Skin epidermis (tissue), 12 donors: Measurements from ENCODE around the gene CELF2.

Experiments
- H3K27ac ChIP-seq, 21 experiments: fragments of 200-600 bp; sonication (generic) in 11 of 21; one replicate each; pipeline ENCODE4 v1.5.0; 2020; ENCODE audit warnings: mild to moderate bottlenecking in 3 of 21, inconsistent platforms in 2 of 21, moderate library complexity in 2 of 21
- H3K4me3 ChIP-seq, 7 experiments: fragments of 200-600 bp; sonication (generic) in 2 of 7; one replicate each; pipeline ENCODE4 v1.5.0; 2020; ENCODE audit warnings: inconsistent platforms in 2 of 7, mild to moderate bottlenecking in 2 of 7, moderate library complexity in 1 of 7

The CELF2 gene

DNA sequence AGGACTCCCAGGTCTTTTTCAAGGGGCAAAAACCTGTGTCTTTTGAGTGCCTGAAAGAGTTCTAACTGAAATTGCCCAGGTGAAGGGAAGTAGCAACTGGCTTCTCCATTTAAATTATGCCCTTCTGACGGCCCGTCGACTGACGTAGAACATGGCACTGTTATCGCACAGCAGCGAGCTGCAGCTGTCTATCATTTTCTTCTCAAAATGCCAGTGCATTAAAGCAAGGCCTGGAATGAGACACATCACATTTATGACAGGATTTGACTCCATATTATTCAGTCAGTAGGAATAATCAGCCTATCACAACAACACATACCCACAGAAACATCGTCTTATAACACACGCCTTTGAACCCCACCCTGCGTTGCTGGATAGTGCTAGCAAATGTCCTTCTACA, 69.7 kb downstream of the CELF2 start:
- H3K27ac ChIP-seq = no peak overlapping the region
- H3K4me3 ChIP-seq = no peak overlapping the region

DNA sequence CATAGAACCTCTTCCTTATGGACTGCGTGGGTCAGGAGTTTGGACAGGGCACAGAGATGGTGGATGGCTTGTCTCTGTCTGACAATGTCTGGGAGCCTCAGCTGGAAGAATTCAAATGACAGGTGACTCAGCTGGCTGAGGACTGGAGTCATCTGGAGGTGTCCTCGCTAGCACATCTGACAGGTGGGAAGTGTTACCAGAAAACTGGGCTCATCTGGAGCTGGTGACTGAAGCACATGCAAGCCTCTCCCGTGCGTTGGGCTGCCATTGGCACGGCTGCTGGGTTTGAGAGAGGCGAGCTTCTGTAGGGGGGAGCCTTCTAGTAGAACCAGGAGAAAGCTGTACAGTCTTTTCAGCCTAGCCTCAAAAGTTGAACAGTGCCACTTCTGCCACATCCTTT, 71.0 kb downstream of the CELF2 start:
- H3K27ac ChIP-seq = no peak overlapping the region
- H3K4me3 ChIP-seq = no peak overlapping the region

DNA sequence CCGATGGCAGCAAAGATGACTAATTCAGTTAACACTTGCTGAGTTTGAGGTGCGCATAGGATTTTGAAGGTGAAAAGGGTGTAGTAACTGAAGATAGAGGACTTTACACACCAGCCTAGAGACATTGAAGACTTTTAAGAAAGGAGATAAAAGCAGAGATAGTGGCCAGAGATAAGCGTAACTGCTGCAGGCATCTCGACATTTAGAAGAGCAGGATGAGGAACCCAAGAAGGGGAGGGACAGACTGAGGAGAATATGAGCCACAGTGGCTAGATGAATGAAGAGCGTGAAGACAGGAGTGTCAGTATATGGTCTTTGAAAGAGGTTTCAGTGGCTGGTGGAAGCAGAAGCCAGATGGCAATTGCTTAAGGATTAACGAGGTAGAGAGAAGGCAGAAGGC, 71.6 kb downstream of the CELF2 start:
- H3K4me3 ChIP-seq = no peak overlapping the region
- no peak overlapping the region for H3K27ac ChIP-seq

DNA sequence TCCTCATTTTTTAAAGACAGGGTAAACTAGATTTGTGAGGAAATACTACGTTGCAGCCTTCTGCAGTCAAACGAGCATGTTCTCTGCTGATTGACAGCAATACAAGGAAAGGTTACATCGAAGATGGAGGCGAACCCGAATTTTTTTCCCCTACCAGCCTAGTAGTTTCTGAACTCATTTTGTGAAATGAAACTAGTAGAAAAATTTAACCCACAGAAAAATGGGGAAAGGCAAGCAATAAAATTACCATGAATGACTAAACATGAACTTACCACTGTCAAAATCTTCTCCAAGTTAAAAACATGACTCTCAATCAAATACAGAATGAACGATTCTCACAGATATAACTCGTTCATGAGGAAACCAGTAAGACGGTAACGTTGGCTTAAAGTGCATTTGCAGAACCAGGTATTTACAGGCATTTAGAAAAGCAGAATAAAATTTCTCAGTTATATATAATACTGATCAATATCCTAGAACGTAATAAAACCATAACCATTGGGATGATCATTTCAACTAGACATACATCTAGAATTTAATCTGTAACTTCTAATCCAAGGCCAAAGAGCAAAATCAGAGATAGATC, 73.9 kb downstream of the CELF2 start:
- Histone ChIP-seq H3K4me3 (no peak overlapping the region), H3K27ac (no peak overlapping the region)

DNA sequence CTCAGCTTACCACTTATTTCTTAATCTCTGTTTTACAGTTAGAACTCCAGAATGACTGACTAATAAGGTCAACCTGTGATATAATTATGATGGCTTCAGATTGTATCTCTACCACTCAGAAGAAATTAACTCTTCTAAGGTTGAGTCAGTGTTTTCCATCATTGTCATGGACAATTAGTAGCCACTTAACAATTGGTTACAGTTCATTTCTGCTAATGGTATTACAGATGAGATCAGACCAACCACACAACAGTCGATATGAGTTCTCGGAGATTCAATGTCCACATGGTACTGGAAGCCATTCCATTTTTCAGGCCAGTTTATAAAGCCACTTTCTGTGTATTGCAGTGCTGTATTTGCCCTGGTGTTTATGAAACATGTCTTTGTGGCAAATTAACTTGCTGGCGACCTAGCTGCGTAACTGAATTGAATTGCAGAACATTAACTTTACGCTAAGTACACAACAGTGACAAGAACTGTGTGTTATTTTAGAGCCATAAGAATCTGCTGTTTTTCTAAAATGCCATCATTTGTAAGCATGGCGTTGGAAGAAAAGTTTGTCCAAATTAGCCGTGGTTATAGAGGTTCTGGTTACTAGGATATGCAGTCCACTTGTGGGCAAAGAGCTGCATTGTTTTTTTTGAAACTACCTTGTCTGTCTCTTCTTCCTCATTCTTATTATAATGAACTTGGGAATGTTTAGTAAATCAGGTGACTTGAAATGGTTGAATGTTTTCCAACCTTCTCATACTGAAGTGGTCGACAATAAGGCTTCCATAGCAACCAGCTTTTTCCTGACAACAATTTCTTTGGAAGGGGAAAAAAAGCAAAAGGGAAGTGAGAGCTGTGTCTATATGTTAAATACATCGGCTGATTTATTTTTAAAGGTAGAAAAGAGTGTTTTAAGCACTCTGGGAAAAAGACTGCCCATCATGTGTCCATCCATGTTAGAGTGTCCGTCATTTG, 76.4 kb downstream of the CELF2 start:
- Histone ChIP-seq H3K27ac (no peak overlapping the region), H3K4me3 (no peak overlapping the region)

DNA sequence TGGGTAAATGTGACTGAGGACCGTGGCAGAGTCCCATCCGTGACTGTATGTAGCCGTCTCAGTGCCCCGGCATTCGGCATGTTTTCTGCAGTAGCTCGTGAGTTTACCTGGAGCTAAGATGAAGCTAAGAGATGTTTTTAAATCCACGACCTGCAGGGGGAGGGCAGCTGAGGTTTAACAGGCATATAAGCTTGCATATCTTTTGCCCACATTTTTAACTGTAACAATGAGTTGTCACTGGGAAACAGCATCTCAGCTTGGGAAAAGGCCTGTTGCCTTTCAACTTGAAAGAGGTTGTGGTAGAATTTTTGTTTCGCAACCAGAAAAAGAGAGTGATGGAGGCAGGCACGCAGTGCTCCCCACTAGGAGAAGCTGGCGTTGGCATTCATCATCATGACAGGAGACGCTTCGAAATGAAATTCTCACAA, 77.7 kb downstream of the CELF2 start:
- Histone ChIP-seq H3K27ac (no peak overlapping the region), H3K4me3 (no peak overlapping the region)

DNA sequence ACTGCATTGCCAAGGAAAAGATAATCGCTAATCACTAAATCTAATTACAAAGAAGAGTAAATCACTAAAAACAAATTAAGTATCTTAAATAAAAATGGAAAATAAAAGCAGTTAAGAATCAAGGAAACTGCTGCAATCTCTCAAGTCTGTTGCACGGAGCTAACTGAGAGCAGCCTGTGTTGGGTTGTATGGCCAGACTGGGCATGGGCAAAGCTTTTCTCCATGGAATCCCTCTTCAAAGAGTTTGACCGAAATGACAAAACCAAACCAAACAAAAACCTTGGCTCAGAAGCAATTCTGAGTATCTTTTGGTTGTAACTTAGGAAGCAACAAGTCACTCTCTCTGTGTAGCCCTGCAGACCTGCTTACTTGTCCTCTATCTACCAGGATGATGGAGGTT, 78.8 kb downstream of the CELF2 start:
- Histone ChIP-seq H3K4me3 (no peak overlapping the region), H3K27ac (no peak overlapping the region)

DNA sequence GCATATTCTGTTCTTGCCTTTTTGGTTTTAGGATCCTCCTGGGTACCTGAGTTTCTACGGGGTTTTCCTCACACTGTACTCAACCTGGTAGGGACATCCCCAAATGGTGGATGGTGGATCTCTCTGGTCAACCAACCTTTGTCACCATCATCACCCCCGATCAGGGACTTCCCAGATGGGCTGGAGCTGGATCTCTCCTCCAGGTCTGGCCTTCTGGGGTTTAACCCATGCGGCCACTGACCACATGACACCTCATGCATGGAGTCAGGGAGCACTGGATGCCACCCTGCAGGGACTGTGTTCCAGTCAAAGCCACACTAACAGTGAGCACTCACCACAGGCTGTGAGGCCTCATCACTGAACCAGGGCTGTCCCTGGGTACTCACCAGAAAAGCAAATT, 80.0 kb downstream of the CELF2 start:
- Histone ChIP-seq H3K4me3 (no peak overlapping the region), H3K27ac (no peak overlapping the region)

DNA sequence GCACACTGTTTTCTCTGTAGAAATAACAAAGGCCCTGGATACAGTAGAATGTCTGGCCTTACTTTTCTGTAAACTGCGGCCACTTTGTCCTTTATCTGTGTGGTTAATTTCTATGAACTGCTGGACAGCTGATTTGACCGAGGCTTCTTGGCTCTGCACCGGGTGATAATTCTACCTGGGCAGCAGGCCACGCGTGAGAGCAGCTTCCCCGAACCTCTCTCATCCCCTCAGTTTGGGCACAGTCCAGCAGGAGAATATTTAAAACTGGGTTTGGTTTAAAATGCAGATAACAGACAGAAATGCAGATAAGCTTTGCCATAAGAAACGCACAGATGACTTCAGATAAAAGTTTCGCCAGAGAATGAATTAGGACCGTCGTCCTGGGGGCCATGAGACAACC, 81.0 kb downstream of the CELF2 start:
- no peak overlapping the region for H3K27ac ChIP-seq

DNA sequence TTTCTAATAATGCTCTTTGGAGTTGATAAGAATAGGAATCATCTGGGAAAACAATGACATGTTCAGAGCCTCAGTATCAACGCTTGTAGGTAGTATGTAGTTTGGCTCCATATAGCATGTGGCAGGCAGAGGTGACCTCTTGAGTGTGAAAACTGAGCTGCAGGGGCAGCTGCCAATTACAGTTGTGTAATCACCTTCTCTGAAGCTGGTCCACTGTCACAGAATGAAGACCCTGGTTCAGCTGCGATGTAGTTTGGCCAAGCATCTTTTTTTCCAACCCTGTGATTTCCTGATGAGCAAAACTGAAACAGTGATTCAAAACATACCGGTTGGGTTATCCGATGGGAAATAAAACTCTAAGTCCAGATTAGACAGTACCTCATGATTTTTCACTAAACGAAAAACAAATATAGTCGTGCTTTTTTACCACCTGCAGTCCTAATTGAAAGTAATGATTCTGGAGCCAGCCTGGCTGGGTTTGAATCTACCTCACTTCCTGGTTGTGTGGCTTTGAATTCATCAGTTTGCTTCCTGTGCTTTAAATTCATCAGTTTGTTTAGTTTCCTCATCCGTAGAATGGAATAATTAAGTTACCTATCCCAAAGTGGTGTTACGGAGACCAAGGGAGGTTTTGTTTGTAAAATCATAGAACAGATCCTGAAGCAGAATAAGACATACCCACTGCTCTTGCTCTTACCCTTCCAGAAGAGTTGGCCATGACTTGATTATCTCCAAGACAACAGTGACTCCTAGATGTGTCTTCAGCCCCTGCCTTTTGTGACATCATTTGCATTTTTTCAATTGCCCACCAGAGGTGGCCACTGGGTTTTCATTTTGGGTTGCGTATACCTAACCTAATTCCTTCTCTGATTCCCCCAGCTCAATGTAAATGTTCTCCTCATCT, 87.4 kb downstream of the CELF2 start:
- Histone ChIP-seq H3K27ac (no peak overlapping the region), H3K4me3 (no peak overlapping the region)

More for the DNA sequence above, 81.0 kb downstream of the CELF2 start:
- H3K4me3 ChIP-seq = no peak overlapping the region

DNA sequence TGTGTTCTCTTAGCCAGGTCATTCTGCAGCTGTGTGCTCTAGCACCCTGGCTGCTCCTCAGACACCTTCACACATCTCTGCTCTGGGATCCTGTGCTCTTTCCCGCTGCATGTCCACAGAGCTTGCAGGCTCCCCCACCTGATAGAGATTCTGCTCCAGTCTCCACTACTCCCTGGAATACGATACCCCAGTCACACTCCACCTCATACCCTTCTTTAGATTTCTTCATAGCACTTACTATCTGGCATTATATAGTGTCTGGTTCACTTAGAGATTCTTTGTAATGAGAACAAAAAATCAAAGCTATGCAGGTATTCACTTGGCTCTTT, 88.0 kb downstream of the CELF2 start:
- Histone ChIP-seq H3K4me3 (no peak overlapping the region), H3K27ac (no peak overlapping the region)

DNA sequence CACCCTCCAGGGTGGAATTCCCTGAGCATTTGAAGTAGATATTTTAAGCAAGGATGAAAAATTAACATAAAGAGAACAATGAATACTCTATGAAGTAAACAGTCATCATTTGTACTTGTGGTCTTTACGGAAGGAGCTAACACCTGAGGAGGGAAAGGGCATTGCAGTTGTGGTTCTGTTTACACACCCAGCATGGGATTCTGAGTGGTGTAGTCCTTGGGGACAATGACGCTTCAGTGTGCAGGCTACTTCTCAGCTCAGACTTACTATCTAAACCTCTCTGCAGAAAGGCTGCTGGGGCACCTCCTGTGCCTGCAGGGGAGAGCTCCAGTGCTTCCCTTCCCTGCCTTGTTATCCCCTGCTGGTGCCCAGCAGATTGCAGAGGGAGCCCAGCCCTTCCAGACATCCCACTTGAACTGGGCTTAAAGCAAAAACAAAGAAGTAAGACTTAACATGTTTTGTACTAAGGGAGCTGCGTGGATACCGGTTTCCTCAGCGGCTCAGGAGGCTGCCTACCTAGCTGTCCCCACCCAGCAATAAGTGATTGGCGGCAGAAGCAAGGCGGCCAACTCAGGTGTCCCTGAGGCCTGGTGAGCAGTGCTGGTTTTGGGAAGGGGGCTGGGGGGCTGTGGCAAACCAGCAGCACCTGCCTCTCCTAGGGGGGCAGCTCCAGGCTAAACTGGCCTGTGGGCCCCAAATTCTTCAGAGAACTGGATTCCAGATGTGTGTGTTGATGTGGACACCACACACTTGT, 89.1 kb downstream of the CELF2 start:
- H3K27ac ChIP-seq = no peak overlapping the region

DNA sequence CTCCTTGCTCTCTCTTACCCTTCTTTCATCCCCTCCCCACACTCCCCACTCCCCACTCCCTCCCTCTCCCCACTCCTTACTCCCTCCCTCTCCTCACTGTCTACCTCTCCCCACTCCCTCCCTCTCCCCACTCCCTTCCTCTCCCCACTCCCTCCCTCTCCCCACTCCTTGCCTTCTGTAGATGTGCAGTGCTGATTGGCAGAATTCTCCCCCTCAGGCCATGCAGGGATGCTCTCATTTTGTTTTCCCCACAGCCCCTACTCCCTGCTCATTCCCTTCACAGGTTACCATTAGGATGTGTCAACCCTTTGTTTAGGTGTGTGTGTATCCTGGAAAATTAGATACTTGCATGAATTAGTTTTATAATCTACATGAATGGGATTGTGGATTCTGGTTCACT, 90.3 kb downstream of the CELF2 start:
- Histone ChIP-seq H3K27ac (no peak overlapping the region), H3K4me3 (no peak overlapping the region)

More for the DNA sequence above, 89.1 kb downstream of the CELF2 start:
- H3K4me3 ChIP-seq = no peak overlapping the region

DNA sequence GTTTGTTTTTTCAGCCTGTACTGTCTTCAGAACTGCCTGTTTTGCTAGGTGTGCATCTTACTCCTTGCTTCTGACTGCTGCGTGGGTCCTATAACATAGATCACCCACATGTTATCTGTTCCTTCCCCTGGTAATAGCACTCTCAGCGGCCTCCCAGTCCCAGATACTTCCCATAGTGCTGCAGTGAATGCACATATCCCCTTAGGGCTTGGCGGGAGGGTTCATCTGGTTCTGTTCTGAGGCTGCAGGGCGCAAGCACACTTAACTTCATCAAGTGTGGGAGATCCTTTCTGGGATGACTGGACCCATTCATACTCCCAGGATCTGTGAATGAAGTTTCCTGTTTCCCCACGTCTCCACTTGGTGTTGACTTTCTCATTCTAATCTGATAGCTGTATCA, 90.7 kb downstream of the CELF2 start:
- no peak overlapping the region for H3K27ac ChIP-seq
- no peak overlapping the region for H3K4me3 ChIP-seq

DNA sequence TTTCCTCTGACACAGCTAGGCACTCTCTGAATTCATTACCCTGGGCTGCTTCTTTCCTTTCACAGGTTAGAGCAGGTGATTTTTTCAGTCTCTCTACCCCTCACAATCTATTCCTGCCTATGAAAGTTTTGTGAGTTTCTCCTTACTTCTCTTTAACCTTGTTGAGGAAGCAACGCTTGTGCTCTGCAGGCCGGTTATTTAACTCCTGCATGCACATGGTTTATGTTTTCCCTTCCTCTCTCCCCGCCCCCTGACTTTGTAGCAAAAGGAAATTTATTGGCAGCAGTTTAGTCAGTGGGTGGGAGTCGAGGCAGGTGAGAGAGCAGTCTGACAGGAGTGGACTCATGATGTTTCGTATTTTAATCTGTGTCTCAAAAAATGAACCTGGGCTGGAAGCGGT, 91.9 kb downstream of the CELF2 start:
- Histone ChIP-seq H3K27ac (peak overlapping the region in 1 of 21 experiments; percentile 27), H3K4me3 (no peak overlapping the region)

DNA sequence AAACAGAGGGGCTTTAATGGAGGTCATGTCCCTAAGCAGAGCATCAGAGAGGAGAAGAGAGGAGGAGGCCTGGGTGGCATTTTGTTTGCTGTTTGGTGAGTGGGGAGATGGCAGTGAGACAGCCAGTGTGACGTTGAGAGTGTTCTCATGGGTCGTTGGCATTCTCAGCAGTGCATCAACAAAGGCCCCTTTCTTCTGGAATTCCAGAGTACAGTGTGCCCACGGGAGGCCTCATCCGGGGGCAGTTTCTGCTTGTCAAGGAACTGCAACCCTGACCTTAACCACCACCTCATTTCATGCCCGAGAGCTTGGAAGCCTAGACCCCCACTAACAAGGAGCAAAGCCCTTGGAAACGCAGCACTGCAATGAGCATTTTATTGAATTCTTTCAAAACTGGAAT, 92.9 kb downstream of the CELF2 start:
- peak overlapping the region in 1 of 21 experiments; percentile 20 for H3K27ac ChIP-seq
- no peak overlapping the region for H3K4me3 ChIP-seq

DNA sequence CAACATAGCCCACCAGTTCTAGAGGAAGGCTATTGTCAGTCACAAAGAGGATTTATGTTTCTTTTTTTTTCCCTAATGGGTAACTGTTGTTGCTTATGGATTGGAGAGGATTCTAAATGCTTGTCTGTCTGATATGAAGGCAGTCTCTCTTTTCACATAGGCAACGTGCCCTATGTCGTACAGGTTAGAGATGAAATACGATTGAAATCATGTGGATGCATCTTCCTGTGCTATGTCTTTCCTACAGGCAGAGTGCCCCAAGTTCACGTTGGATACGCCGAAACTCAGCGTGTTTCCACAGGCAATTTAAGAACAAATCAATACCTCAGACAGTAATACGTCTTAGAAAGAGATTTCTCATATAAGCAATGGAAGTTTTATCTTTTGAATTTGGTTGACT, 93.8 kb downstream of the CELF2 start:
- no peak overlapping the region for H3K4me3 ChIP-seq
- no peak overlapping the region for H3K27ac ChIP-seq

DNA sequence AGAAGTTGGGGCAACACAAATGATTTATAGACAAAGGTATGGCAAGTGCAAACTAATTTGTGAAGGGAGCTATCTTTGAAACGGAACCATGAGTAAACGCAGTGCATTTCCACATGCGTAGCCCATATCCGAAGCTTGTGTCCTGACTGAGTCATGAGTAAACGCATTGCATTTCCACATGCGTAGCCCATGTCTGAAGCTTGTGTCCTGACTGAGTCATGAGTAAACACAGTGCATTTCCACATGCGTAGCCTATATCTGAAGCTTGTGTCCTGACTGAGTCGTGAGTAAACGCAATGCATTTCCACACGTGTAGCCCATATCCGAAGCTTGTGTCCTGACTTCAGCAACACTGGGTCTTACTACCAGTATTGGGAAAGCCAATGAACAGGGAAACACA, 95.0 kb downstream of the CELF2 start:
- Histone ChIP-seq H3K4me3 (no peak overlapping the region), H3K27ac (no peak overlapping the region)

DNA sequence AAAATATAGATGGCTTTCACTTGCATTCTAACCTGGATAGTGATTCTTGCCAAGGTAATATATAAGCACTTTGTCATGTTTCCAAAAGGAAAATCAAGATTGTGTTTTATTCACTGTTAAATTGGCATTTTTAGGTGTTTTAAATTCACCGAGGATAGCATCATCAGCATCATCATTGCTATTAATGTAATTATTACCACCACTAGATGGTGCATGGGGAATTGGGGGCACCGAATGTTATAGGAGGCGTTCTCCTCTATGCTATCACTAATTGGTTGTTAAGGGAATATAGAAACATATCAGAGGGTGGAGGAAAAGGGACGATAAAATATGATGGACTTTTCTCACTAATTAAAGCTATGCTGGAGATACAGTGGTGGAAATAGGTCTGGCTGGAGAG, 95.5 kb downstream of the CELF2 start:
- Histone ChIP-seq H3K4me3 (no peak overlapping the region), H3K27ac (no peak overlapping the region)

DNA sequence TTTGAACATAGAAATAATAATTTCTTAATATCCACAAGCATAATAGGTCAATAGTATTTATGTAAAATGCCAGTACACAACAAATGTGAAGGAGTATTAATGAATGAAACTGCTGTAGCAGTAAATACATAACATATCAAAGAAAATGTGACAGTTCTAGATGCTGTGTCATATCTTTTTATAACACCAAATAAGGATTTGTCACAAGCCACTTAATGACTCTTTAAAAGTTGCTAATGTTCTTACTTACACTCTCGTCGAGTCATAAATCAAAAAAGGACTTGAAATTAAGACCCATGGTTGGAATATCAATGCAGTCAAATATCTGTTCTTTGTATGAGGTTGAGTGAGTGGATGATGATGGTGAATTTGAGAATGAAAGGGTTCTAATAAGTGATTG, 96.6 kb downstream of the CELF2 start:
- H3K4me3 ChIP-seq = no peak overlapping the region
- H3K27ac ChIP-seq = no peak overlapping the region
